A549 treated with ZK216348 at 1 μM for 4 hours (cell line): ENCODE results near the gene CASP8. TPM values are rescaled to one million over a fixed set of nuclear protein-coding genes. Genes with fewer than 3 reads are reported as not detected.

ENCODE experiments used
- total RNA-seq: library from RNA; stranded (reverse); fragments of 200-300 nt; extraction: Qiagen RNA extraction; gene quantifications from 5 replicates; pipeline ENCODE4 v1.2.3, GENCODE V29; 2022; ENCODE audit warnings: low read depth

The CASP8 gene
- total RNA-seq = 32.1 to 38.7 TPM (median 35.1 TPM) in 5 replicates

GRCh38 chr2:201260302-201260800, at the start of gene CASP8:
Gene CASP8 (plus strand): TSS chr2:201260536. CDS start chr2:201266487, 5,951 bp downstream.

Other genes starting within 250 kb of the CASP8 start
- gene HYCC2, start 188.9 kb upstream of the CASP8 start, total RNA-seq = 3.2 to 6.0 TPM (median 3.8 TPM) in 5 replicates
- gene NDUFB3, start 188.5 kb upstream of the CASP8 start, total RNA-seq = 124 to 251 TPM (median 134 TPM) in 5 replicates
- 80.5 to 125 TPM (median 90.3 TPM) in 5 replicates for gene CFLAR, start 144.4 kb upstream of the CASP8 start, total RNA-seq
- 1.8 to 2.8 TPM (median 2.4 TPM) in 5 replicates for gene CASP10, start 77.4 kb upstream of the CASP8 start, total RNA-seq
- 0.34 to 0.57 TPM in 2 of 5 replicates, not detected in the others for gene FLACC1, start 96.8 kb downstream of the CASP8 start, total RNA-seq
- 10.9 to 15.7 TPM (median 14.7 TPM) in 5 replicates for gene TRAK2, start 190.9 kb downstream of the CASP8 start, total RNA-seq
- gene STRADB, start 191.2 kb downstream of the CASP8 start, total RNA-seq = 17.8 to 28.0 TPM (median 21.3 TPM) in 5 replicates